Measurements from ENCODE around the gene EFEMP1. TPM values are rescaled to one million over a fixed set of nuclear protein-coding genes. Genes with fewer than 3 reads are reported as not detected.

The EFEMP1 gene
- total RNA-seq, 1 donor from 2014 or later = 10,451 TPM

DNA sequence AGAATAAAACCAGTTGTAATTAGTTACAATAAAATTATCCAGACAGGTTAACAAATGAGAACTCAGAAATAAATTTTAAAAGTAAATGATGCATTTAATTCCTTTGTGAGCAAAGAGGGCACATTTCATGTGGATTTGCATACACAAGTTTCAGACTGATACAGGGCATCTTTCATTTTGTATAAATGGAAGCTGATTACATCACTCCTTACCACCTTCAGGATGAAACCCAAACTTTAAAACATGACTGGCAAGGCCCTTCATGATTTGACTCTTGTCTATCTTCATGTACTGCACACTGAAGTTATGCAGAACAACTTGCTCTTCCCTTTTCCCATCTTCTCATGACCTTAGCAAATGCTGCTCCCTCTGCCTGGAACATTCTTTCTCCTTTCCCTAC, 26.9 kb downstream of the EFEMP1 start:
- no peak for DNase-seq

DNA sequence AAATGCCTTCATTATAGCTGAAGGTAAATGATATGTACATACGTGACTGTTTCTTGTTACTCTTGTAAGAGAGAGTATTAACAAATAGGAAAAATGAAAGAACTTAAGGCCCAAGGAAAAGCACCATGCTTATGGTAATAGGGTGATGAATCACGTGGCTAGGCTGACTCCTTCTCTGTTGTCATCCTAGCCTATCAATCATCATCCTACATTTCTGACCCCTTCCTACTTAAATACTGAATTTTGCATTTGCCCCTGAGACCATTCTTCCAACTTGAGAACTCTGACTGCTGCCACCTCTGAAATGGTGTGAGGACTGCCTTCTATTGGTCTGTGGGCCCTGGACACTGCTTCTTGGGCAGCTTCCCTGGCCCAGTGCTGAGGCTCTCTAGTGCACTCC, 28.9 kb downstream of the EFEMP1 start:
- no peak for DNase-seq

- DNase-seq = peak; percentile 74
Observed at GRCh38 chr2:55891671-55892094, 31.9 kb downstream of the EFEMP1 start.

GRCh38 chr2:55888936-55889335, 34.6 kb downstream of the EFEMP1 start:
- no peak for DNase-seq

- peak; percentile 84 for DNase-seq
Observed at GRCh38 chr2:55887901-55888624, 35.5 kb downstream of the EFEMP1 start.

- no peak for DNase-seq
Observed at GRCh38 chr2:55887351-55887750, 36.2 kb downstream of the EFEMP1 start.

DNA sequence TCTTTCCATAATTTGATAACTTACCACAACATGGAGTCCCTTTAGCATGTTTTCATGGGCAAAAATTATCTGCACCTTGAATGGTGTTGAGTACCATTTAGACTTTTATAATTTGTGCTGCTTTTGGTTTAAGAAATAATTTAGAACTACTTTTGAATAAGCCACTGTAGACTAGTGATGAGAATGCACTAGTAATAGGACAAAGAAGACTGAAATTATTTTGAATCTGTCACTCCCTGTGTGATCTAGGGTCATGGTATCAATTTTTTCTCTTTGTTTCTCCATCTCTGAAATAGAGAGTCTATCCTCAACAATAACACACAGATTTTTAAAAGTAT, 37.7 kb downstream of the EFEMP1 start:
- DNase-seq = no peak

DNA sequence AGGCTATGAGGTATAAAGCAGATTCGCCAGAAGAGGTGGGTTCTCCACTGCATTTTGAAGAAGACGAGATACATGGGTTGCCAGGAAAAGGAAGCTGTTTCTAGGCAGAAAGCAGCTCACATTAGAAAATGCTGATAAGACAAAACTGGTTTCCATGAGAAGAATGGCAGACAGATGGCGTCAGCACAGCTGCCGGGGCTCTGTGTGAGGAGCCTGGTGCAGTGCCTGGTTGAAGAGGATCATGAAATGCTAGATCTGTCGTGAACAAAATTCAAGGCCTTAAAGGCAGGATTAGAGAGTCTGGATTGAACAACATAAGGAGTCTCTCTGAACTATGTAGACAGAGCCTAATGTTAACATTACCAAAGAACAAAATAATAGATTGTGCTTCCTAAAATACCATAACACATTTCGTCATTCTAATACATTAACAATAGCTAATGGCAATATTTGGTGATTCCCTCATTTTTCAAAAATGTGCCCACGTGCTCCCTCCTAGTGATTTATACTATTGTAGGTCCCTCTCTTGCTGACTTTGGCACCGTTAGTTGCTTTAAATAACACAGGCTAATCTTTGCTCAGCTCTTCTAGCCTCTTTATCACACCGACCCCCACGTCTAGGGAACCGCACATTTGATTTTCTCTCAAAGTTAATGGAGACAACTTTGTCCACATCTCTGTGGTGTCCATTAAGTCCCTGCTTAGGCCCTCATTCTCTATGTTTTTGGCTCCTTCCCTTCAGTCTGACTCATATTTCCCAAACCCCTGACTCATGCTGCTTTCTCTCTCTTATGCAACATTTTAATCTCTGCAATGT, 38.2 kb downstream of the EFEMP1 start:
- peak; percentile 89 for DNase-seq

- DNase-seq = no peak
Observed at GRCh38 chr2:55883829-55884228, 39.8 kb downstream of the EFEMP1 start.

- peak; percentile 56 for DNase-seq
Observed at GRCh38 chr2:55883357-55883756, 40.2 kb downstream of the EFEMP1 start.

DNA sequence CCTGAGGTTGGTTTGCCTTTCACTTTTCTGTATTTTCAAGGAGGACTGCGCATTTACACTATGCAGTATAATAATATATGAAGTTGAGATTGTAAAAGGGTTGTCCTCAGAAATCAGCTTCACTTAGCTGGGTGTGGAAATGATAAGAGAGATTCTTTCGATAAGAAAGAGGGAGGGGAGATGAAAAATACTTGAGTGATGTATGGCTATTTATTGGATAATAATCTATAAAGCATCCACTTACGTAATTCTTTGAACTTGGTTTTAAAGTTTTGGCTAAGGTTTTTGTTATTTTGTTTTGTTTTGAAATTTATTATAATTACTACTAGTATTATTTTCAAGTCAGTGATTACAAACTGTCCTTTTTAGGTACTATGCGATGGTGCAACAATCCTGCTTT, 40.6 kb downstream of the EFEMP1 start:
- no peak for DNase-seq

- DNase-seq = no peak
Observed at GRCh38 chr2:55880416-55881143, 43.0 kb downstream of the EFEMP1 start.

- no peak for DNase-seq
Observed at GRCh38 chr2:55879976-55880375, 43.6 kb downstream of the EFEMP1 start.

DNA sequence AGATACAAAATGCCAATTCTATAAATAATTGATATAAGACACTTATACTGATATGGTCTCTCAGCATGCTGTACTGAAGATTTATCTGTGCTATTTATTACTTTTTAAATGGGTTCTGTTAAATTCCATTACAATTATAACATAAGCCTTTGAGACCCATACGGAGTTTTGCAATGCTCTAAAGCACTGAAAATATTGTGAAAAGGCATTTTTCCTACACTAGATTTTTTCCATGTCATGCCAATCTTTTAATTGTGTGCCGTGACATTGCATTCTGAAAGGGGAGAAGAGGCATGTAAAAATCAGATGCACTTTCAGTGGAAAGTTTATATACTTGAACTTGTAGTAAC, 46.5 kb downstream of the EFEMP1 start:
- DNase-seq = no peak

DNA sequence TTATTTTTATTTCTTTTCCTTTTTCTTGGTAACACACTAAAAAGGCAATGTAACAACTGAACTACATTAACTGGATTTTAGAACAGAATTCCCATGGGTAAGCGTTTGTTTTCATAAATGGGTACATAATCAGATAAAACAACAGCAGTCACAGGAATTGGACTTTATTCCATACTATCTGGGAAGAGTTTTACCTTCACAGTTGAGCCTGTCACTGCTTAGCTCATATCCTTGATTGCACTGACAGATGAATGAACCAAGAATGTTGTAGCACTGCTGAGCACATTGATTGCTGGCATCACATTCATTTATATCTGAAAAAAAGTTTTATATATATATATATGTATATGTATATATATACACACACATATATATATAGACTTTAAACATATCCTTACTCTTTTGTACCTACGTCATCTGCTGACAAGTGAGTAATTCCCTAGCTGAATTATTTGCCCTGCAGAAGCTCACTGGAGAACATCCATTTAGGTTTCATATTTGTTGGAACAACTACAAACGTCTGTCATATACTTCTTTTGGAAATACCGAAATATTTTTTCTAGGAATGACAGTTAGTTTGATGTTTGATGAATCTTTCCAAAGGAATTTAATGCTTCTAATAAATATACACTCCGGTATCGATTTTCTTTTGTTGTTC, 47.0 kb downstream of the EFEMP1 start:
- no peak for DNase-seq

DNA sequence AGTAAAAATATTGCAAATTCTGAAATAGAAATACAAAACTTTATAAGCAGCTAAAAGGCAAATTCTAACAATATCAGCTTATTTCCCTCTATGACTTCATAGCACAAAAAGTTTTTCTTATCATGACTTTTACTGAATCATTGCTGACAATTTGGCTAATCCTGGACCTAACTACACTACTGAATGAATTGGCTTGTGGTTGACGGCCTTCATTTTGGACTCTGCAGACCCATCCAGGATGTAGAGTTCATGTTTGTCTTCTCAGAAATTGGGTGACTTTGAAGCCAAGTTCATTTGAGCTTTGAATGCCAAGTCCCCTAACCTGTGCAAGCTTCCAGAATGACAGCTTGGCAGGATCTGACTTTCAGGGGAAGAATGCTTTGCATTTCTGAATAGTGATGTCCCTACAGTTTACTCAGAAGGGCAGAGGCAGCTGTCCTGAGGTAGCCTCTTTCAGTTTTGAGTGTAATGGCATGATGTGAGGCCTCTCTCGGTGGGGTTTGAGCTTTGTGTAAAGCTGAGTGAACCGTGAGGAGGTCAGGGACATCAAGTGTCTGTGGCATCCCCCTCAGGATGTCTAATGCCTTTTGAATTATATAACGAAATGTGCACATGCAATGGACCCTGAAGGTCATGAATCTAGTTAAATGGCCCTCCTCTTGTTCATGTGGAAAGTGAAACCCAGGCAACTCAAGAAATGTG, 48.0 kb downstream of the EFEMP1 start:
- no peak for DNase-seq

DNA sequence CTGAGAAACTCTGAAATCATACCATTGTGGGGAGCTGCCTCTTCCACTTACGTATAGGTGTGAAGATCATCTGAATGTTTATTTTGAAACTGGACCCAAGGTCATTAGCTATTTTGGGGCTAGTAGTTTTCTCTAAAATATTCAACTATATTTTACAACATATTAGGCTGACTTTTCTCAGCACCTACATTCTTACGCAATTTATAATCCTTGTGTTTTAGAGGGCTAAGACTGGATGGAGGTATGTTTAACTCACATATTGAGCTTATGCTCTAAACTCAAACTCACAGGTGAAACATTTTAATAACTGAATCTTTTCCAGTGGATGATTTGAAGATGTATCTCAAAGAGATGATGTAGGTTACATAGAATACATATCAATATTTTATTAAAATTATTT, 49.2 kb downstream of the EFEMP1 start:
- no peak for DNase-seq

GRCh38 chr2:55871637-55872036, 51.9 kb downstream of the EFEMP1 start:
- no peak for DNase-seq

- no peak for DNase-seq
Observed at GRCh38 chr2:55869637-55870325, 53.8 kb downstream of the EFEMP1 start.

GRCh38 chr2:55865096-55865835, 58.3 kb downstream of the EFEMP1 start:
- DNase-seq = no peak
